ENCODE results near the gene HMGCS2.

HMGCS2 gene

DNA sequence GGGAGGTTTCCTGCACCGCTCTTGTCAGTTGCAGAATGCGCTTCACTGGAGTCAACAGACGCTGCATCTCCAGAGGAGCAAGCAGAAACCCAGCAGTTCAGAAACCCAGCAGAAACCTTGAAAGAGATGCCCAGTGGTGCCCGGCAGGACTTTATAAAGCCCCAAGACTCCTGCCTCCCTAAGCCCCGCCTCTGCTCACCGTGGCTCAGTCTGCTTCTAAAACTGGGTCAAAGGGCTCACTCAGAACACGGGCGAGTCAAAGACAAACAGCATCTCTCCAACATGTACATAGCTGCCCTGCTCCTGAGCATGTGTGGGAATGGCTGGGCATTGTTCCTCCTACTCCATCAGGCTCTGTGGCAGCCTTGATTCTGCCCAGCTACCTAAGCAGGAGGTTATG lies at the start of gene HMGCS2:
HMGCS2 (minus strand) TSS at position 128 of the 400 bp plus-strand sequence; CDS start at position 67, 61 bp downstream.
- FAIRE-seq (peak; percentile 71), DNase-seq (ENCODE audit: low spot score) (no peak)

DNA sequence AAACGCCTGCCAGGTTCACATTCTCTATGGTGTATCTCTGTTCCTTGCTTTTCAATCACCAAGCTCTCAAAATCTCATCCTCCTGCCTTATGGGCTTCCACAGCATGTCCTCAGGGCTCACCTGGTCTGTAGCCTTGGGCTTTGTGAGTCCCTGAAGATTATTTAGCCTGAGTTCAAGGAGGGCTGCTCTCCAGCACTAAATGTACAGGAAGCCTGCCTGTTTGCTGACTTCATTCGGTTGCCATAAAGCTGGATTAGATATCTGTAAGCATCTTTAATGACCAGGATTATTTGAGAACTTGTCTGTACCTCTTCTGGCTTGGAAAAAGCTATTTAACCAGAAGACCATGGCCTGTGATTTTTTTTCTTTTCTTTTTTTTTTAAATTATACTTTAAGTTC lies 49.5 kb upstream of the HMGCS2 start:
- DNase-seq (ENCODE audit: low spot score) (no peak), FAIRE-seq (no peak)

DNA sequence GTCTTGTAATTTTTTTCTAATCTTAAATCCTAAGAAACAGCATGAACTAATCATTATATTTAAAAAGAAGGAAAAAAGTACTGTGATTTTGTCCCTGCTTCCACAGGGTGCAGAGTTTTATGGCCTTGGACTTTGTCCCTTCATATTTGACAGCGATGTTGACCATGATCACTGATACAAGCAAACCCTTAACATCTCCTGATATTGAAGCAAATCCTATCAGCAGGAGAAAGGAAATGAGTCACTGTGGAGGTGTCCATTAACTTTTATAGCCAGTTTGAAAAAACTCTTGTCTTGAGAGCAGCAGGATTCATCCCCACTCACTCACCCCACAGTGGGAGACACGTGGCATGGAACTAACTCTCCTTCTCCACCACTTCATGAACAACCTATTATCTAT lies 47.7 kb upstream of the HMGCS2 start:
- DNase-seq (ENCODE audit: low spot score) (peak; percentile 30), FAIRE-seq (no peak)

DNA sequence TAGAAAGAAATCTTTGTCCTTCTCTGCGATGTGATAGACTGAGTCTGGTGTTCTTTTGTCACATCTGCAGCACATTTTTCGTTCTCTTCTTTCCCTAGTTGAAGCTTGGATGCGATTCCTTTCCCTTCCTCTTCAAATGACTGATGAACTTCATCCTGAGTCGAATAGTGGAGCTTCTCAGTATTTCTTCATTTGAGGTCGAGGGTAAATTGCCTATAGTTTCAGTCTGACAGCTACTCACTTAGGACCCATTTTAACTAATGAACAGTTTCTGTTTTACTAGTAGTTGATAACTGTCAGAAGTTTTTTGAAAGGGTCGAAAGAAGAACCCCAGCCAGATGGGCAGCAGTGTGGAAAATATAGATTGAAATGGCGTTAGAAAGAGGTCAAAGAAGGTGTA lies 47.2 kb upstream of the HMGCS2 start:
- no peak for FAIRE-seq
- DNase-seq (ENCODE audit: low spot score), result no peak

DNA sequence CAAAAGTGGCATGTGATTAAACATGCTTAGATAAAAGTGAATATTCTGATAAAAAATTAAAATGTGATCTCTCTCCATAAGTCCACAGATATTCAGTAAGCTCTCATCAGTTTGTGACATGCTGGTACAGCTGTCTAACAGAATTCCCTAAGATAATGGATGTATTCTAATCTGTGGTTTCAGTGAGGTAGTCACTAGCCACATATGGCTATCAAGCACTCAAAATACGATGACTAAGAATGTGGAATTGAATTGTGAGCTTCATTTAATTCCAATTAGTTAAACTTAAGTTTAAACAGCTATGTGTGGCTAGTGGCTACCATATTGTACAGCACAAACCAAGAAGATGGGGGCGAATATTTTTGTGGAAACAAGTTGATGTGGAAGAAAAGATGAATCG lies 46.7 kb upstream of the HMGCS2 start:
- FAIRE-seq, result peak; percentile 70

DNA sequence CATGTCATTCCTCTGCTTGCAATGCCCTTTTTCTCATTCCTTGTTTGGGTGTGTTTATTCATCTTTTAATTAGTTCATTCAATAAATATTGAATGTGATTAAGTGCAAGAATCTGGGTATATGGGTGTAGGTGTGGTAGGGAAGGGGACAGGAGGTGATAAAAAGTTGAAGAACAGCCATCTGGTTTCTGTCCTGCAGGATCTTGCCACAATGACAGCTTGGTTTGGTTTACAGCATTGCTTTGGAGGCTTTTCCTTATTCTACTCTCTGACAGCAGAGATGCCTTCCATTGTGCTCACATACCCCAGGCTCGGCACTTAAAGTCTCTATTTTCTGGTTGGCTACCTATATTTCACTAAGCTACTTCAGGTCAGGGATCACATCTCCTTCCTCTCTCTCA lies 45.6 kb upstream of the HMGCS2 start:
- FAIRE-seq, result no peak
- no peak for DNase-seq (ENCODE audit: low spot score)

More for the DNA sequence above, 46.7 kb upstream of the HMGCS2 start:
- no peak for DNase-seq (ENCODE audit: low spot score)

DNA sequence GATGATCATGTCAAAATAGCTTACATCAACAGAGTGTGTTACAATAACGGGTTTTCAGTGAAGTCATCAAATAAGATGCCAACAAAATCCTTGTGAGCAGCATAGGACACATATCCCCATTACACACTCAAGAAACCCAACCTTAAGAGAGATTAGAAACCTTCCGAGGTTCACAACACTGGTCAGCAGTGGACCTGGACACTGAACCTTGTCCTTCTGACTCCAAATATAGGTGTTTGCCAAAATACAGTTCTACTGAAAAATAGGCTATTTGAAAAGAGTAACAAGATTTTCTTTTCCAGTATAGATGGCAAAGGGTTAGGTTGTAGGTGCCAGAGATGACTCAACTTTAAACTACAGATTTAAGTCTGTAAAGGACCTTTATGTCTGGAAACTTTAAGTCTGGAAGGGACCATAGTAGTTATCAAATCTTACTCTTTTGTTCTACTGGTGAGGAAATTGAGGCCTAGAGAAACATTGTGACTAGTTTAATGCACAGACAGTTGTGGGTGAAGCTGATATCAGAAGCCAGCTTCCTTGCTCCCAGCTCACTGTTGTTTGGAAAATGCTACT lies 43.4 kb upstream of the HMGCS2 start:
- FAIRE-seq (peak; percentile 5), DNase-seq (ENCODE audit: low spot score) (no peak)

DNA sequence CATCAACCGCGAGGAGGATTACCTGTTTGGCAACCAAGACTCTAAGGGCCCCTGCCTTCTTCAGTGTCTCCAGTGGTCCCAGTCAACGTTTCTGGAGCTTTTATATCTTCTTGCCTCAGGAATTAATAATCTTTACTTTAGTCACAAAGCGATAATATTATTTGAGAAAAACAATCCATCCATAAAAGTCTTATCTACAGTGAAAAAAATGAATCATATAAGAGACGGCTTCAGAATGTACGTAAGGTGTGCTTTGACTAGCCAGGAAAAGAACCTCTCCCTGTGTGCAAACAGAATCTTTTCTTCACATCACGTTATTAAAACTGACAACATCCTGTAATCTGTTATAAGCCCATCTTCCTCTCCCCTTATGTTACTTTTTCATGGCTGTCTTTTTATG lies 42.7 kb upstream of the HMGCS2 start, which contains the start of gene REG4:
REG4 (minus strand) TSS at position 74 of the 400 bp plus-strand sequence. CDS start 2,691 bp downstream, outside the sequence.
- FAIRE-seq, result no peak
- no peak for DNase-seq (ENCODE audit: low spot score)

DNA sequence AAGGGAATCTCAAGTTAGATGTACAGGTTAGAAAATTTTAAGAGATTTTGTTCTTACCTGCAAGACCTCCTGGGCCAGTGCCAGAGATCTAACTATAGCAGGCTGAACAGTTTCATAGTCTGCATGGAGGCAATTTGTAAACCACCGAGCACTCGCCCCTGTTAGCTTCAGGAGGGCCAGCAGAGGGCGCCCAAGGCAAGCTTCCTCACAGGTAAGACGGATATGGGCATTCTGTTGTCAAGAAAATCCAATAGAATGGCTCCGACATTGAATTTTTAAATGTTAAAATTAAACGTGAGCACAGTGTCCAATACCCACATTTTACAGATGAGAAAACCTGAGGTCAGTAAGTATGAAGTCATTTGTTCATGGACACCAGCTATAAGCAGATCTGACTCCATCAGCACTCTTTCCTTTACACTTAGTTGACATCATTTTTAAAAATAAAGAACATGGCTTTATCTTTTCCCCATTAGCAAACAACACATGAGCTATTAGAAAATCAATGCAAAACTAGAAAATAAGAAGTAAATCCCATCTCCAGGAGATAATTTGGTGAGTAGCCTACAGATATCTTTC lies 40.4 kb upstream of the HMGCS2 start:
- DNase-seq (ENCODE audit: low spot score) (peak; percentile 84), FAIRE-seq (peak; percentile 72)

DNA sequence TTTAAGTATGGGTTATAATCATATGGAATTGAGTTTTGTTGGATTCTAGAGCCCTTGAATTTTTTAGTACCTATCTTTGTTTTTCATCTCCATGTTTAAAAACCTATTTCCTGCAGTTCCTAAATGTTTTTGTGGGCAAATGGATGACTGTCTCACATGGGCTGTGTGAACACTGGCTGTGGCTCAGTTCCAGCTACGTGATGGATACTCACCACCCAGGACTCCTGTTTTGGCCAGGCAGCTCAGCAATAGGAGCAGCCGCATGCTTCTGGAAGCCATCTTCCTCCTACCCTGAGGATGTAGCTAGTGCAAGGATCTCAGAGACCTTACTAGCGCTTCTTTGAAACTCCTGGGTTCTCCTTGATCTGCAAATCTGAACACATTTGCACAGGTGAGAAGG lies 39.8 kb upstream of the HMGCS2 start:
- no peak for FAIRE-seq

DNA sequence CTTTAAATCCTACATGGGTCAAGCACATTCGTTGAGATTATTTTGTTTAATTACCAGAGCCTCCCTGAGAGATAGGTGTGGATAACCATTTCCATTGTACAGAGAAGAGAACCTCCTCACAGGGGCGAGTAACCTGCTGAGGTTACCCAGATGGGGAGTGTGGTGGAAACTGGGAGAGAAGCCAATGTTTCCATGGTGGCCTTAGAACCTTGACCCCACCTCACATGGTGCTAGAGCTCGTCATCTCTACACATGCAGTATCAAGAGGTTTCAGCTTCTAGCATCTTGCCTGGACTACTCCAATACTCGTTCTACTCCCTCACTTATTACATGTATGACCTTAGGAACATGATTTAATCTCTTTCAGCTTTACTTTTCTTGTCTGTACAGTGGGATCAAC lies 37.8 kb upstream of the HMGCS2 start:
- DNase-seq (ENCODE audit: low spot score), result no peak

More for the DNA sequence above, 39.8 kb upstream of the HMGCS2 start:
- no peak for DNase-seq (ENCODE audit: low spot score)

DNA sequence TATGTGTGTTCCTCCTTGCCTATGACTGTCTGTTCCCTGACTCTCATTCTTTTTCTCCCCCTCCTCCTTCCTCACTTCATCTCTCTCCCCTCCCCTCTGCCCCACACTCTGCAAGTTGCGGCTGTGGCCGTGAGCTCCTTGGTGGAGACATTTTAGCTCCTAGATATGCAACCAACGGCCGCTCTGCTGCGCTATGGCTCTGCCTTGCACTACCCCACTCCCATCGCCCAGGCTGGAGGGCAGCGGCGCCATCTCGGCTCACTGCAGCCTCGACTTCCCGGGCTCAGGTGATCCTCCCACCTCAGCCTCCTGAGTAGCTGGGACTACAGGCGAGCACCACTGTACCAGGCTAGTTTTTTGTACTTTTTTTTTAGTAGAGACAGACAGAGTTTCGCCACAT lies 37.0 kb upstream of the HMGCS2 start:
- no peak for FAIRE-seq
- no peak for DNase-seq (ENCODE audit: low spot score)

More for the DNA sequence above, 37.8 kb upstream of the HMGCS2 start:
- no peak for FAIRE-seq

DNA sequence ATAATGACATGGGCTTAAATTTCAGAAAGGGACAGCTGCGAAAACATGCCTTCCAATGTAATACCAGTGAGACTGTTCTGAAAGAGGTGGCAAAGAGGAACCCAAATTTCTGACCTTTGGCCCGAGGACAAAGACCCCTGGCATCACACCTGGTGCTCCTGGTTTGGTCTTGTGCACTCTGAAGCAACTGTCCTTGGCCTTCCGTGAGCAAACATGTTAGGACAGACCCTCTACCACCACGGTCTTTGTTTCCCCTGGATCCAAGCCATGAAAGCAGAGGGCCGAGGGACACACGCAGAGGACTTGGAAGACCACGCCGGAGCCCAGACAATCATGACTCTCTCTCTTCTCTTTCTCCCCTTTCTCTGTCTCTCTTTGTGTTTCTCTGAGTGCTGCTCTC lies 36.5 kb upstream of the HMGCS2 start:
- FAIRE-seq, result no peak
- no peak for DNase-seq (ENCODE audit: low spot score)

DNA sequence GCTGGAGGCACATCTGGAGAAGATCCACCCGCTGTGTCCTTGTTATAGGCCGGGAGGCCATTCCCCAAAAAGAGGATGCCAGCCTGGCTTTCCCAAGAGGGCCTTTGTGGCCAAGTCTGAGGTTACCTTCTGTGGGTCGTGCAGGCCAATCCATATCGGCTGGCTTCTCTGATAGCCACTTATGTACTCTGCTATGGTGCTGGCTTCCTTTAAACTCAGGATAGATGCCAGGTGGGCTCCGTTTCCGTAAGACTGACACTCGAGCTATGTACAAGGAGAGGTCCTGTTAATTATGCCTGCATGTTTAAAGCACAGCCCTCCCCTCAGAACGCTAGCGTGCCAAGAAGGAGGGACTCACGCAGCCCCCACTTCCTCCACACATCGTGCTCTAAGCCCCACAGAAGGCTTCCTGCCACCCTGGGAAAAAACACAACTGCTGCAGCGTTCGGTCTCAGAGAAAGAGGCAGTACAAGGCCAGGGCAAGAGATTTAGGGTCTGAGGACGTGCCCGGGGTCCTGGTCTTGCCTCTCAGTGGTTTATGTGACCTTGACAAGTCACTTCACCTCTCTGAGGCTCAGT lies 31.0 kb upstream of the HMGCS2 start:
- no peak for DNase-seq (ENCODE audit: low spot score)
- no peak for FAIRE-seq

DNA sequence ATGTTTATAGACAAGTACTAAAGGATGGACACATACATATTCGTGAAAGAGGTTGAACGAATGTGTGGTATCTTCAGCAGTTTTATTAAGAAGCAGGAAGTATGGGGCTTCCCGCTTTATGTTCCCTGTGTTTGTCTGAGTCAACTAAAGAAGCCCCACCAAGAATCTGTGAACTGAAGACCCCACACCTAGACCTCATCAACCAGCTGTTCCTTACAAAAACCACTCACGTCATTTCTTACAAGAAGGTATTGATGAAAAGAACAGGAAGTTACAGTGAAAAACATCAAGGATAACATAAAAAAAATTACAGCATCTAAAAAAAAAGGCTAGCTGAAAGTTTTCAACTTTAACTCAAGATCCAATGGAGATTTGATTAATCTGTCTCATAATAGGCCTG lies 30.3 kb upstream of the HMGCS2 start:
- FAIRE-seq (no peak), DNase-seq (ENCODE audit: low spot score) (no peak)

DNA sequence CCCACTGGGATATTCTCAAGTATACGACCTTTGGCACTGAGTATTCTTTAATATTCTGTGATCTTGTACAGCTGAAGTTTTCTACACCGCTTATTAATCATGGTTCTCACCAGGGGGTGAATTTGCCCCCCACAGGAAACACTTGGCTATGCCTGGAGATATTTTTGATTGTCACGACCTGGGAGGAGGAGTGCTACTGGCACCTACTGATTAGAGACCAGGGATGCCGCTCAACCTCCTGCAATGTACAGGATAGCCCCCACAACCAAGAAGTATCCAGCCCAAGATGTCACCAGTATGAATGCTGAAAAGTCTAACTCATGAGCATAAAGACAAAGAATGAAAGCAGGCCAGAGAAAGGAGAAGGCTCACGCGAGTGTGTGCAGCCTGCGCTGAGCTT lies 28.9 kb upstream of the HMGCS2 start:
- DNase-seq (ENCODE audit: low spot score), result no peak
- FAIRE-seq, result no peak

DNA sequence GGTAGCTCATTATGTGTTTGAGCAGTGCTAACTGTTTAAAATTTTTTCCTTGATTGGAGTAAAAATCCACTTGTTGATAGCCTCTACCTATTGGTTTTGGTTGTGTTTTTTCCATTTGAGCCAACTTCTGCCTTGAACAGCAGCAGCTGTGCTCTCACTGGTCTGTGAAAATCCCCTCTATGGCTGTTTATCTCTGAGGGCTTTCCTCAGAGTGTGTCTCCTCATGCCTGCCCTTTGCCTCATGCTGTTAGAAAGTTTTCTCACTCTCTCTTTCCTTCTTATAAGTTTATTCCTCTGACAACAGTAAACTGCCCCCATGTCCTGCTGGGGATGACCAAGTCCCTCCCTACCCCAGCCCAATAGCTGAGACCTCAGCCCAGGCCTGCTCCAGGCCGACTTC lies 28.5 kb upstream of the HMGCS2 start:
- DNase-seq (ENCODE audit: low spot score) (no peak), FAIRE-seq (no peak)

DNA sequence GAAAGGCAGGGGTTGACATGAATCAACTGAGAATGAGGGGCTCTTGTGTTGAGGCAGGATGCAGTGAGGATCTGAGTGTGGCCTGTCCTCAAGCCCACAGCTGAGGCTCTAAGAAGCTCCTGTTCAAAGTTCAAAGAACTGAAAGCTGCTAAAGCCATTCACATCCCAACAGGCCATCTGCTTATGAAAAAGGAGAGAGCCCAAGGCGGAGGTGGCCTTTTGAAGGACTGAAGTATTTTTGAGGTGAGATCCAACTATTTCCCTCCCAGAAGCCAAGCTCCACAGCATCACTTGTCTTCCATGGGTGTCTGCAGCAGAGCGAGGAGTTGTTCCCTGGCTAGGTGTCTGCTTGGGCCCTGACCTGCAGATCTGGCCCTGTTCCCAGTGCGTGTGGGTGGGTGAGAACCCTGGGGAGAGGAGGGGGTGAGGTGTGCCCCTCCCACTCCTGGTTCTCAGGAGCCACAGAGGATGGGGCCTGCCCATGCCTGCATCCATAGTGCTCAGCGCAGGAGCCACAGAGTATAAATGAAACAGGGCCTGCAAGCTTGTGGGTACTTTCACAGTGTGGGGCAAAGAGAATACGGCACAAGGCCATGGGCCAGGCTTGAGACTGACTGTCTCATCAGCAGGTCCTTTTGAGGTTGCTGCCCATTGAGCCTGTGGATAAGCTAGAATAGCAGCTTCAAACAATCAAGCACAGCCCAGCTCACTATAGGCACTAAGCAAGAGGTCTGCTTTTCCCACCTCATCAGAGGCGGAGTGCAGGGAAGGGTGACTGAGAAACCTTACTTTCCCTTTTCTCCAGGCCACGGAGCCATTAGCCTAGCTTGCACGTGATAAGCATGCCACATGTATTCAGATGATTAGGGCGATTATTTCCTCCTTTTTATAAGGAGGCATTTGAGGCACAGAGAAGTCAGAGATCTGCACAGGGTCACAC lies 26.8 kb upstream of the HMGCS2 start:
- FAIRE-seq (no peak), DNase-seq (ENCODE audit: low spot score) (peak; percentile 40)

DNA sequence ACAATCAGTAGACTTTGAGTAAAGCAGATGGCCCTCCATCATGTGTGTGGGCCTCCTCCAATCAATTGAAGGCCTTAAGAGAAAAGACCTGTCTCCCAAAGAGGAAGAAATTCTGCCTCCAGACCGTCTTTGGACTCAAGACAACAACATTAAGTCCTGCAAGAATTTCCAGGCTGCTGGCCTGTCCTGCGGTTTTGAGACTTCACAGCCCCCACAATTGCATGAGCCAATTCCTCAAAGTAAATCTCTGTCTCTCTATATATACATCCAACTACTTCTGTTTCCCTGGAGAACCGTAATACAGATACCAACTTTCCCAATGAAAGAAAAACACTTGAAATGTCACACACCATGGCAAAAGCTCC lies 26.2 kb upstream of the HMGCS2 start:
- FAIRE-seq (no peak), DNase-seq (ENCODE audit: low spot score) (no peak)

DNA sequence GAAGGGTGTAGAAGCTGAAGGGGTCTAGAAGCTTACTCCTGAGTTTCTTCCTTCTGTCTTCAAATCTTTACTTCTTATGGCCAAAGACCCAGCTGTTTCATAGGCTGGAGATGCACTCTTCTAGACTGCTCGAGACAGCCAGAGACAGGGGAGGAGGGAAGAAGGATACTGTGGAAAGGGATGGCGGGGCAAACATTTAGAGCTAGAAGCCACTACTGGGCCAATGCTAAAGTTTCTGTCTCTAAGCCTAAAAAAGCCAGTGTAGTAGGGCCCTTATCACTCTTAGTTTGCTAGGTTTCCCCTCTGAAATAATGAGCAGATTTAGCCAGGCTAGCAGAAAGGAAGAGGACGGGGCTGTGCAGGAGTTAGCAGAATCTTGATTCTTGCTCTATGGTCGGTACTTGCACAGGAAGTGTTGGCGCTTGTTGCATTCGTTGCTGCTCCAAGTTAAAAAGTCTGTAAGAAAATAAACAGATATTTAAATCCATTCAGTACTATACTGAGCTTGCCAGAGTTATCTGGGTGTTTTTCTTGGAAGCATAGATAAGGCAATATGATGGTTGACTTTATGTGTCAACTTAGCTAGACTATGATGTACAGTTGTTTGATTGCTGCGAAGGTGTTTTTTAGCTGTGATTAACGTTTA lies 25.6 kb upstream of the HMGCS2 start:
- FAIRE-seq (no peak), DNase-seq (ENCODE audit: low spot score) (no peak)

DNA sequence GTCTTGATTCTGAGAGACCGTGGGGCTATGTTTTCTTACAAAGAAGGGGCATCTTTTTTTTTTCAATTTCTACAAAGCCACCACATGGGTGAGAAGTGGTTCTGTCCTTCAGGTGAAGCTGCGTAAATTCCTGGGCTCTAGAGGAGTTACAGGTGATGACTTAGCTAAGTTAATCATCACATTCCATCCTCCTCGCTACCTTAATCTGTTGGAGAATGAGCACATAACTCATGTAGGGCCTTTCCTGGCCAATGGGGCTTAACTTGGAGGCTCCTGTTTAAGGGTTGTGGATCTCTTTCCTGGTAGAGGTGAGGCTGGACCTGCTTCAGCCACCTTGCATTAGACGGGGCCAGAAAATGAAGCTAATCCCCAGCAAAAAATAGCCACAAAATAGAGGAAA lies 22.7 kb upstream of the HMGCS2 start:
- no peak for FAIRE-seq
- DNase-seq (ENCODE audit: low spot score), result no peak
